Uterus (tissue), 4 donors: ENCODE results near the gene LRFN3. TPM values are rescaled to one million over a fixed set of nuclear protein-coding genes. Genes with fewer than 3 reads are reported as not detected.

ENCODE experiments used
- DNase-seq, 2 donors: peaks; one replicate each; pipeline ENCODE4 v3.0.0-alpha.2; 2019 to 2020
- H3K27ac ChIP-seq, 2 donors: fragments of 200-600 bp; sonication (generic); 1 replicate in 1 of 2; 2 replicates in 1 of 2; pipeline ENCODE4 v1.5.1; 2016 to 2018
- H3K27me3 ChIP-seq, 2 donors: fragments of 200-600 bp; sonication (generic); one replicate each; pipeline ENCODE4 v1.5.1; 2018 to 2019; ENCODE audit warnings: control low read depth in 1 of 2
- H3K36me3 ChIP-seq, 2 donors: fragments of 200-600 bp; sonication (generic); one replicate each; pipeline ENCODE4 v1.5.1; 2019; ENCODE audit warnings: control low read depth in 1 of 2
- H3K4me1 ChIP-seq, 2 donors: fragments of 200-600 bp; sonication (generic); one replicate each; pipeline ENCODE4 v1.5.1; 2018 to 2019; ENCODE audit warnings: control low read depth in 1 of 2
- H3K4me3 ChIP-seq, 2 donors: fragments of 200-600 bp; sonication (generic); 1 replicate in 1 of 2; 2 replicates in 1 of 2; pipeline ENCODE4 v1.5.1; 2018 to 2019; ENCODE audit warnings: mild to moderate bottlenecking in 1 of 2
- H3K9me3 ChIP-seq, 2 donors: fragments of 200-600 bp; sonication (generic); one replicate each; pipeline ENCODE4 v1.5.1; 2019; ENCODE audit warnings: control low read depth in 1 of 2
- POLR2A ChIP-seq, 2 donors: fragments of 450-650 bp; IDR thresholded peaks; one replicate each; pipeline ENCODE4 v1.6.1; 2016; ENCODE audit warnings: antibody characterized with exemption in 2 of 2, mild to moderate bottlenecking in 1 of 2, moderate library complexity in 1 of 2
- intact Hi-C: fragments of 100-400 bp; cut with DNase I; formaldehyde crosslinking; loops from one replicate; pipeline ENCODE4 v1.15.1; 2023; ENCODE audit warnings: low total_unique reads
- total RNA-seq, 4 donors: library from RNA; depleted of rRNA in 3 of 4; stranded (reverse); fragments of >200 nt in 3 of 4; gene quantifications; one replicate each; pipeline versions ENCODE4 v1.1.0 to v1.2.4, GENCODE V29; 2014 to 2023
- TF ChIP-seq, protein P1 (sequence below), 4 experiments: fragments of 200-600 bp in 2 of 4; fragments of 450-650 bp in 2 of 4; sonication (generic) in 2 of 4; IDR thresholded peaks; one replicate each; pipeline ENCODE4 v1.5.1; 2016 to 2019; ENCODE audit warnings: antibody characterized with exemption in 4 of 4, mild to moderate bottlenecking in 2 of 4, moderate library complexity in 1 of 4
- donor health status: DM: yes; HTN: yes; CAD: no.

LRFN3 gene
- total RNA-seq, 4 donors from 2014 or later, result 3.1 to 22.4 (median 9.6) TPM

DNA sequence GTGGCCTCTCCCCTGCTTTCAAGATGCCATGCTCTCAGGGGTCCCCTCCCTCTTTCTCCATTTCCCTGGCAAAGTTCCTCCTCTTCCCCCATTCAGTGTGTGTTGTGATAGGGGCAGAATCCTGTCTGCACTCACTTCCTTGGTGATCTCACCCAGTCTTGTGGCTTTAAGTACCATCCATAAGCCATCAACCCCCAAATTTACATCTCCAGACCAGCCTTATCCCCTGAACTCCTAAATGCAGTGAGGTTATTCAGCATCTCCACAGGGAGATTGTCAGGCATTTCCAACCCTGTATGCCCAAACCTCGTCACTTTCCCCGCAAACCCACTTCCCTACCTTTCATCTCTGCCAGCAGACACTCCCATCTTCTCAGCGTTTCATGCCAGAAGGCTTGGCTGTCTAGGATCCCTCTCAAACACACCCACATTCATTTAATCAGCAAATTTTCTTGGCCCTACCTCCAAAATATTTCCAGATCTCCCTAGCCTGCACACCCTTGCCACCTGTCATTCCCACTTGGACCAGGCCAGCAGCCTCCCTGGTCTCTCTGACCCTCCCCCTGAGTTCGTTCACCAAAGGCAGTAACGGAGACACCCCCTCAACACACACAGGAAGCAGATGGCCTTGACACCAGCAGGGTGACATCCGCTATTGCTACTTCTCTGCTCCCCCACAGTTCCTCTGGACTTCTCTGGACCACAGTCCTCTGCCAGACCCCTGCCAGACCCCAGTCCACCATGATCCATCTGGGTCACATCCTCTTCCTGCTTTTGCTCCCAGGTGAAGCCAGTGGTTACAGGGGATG lies 34.1 kb upstream of the LRFN3 start, which contains the start of gene HCST:
TSS of gene HCST (plus strand) at position 676 of the 808 bp plus-strand sequence. CDS start at position 741, 65 bp downstream.
- no peak within 1 kb of the TSS for H3K4me3 ChIP-seq
- TF ChIP-seq, protein P1, sequence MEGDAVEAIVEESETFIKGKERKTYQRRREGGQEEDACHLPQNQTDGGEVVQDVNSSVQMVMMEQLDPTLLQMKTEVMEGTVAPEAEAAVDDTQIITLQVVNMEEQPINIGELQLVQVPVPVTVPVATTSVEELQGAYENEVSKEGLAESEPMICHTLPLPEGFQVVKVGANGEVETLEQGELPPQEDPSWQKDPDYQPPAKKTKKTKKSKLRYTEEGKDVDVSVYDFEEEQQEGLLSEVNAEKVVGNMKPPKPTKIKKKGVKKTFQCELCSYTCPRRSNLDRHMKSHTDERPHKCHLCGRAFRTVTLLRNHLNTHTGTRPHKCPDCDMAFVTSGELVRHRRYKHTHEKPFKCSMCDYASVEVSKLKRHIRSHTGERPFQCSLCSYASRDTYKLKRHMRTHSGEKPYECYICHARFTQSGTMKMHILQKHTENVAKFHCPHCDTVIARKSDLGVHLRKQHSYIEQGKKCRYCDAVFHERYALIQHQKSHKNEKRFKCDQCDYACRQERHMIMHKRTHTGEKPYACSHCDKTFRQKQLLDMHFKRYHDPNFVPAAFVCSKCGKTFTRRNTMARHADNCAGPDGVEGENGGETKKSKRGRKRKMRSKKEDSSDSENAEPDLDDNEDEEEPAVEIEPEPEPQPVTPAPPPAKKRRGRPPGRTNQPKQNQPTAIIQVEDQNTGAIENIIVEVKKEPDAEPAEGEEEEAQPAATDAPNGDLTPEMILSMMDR (IDR thresholded peaks at IDR 0.05), result no peak
- no peak for TF ChIP-seq POLR2A (IDR thresholded peaks at IDR 0.05)

GRCh38 chr19:35902870-35903475 lies 33.2 kb upstream of the LRFN3 start:
- TF ChIP-seq, protein P1 (IDR thresholded peaks at IDR 0.05), result no peak
- no peak for TF ChIP-seq POLR2A (IDR thresholded peaks at IDR 0.05)
- no peaks in the 10 kb centered on the region for H3K36me3 ChIP-seq
- H3K4me3 ChIP-seq, result no peak overlapping the region
- H3K27ac ChIP-seq, result peak overlapping the region; percentile 21 to 45
- no peaks in the 10 kb centered on the region for H3K27me3 ChIP-seq
- no peak for DNase-seq
- peaks cover 0 to 12% of the 10 kb centered on the region in 2 donors for H3K4me1 ChIP-seq
- intact Hi-C loops, result no loop called here
- no peaks in the 10 kb centered on the region for H3K9me3 ChIP-seq

More for the DNA sequence above, 34.1 kb upstream of the LRFN3 start, which contains the start of gene HCST:
- Histone ChIP-seq H3K4me1 (peaks cover 0 to 17% of the 10 kb centered on the region in 2 donors), H3K27ac (peak within 1 kb of the TSS; percentile 87 to 89), H3K9me3 (no peaks in the 10 kb centered on the region), H3K36me3 (no peaks in the 10 kb centered on the region), H3K27me3 (no peaks in the 10 kb centered on the region)
- no peak for DNase-seq
- intact Hi-C loops, result no loop called here

- H3K27me3 ChIP-seq, result no peaks in the 10 kb centered on the region
- intact Hi-C loops, result no loop called here
- H3K9me3 ChIP-seq, result no peaks in the 10 kb centered on the region
- DNase-seq, result peak; percentile 40 to 56
- TF ChIP-seq, protein P1 (IDR thresholded peaks at IDR 0.05), result no peak
- peak in 1 of 2 donors; percentile 19 for TF ChIP-seq POLR2A (IDR thresholded peaks at IDR 0.05)
- peak overlapping the region; percentile 21 to 45 for H3K27ac ChIP-seq
- peaks cover 0 to 5% of the 10 kb centered on the region in 2 donors for H3K4me1 ChIP-seq
- no peak overlapping the region for H3K4me3 ChIP-seq
- H3K36me3 ChIP-seq, result no peaks in the 10 kb centered on the region
These were observed 32.5 kb upstream of the LRFN3 start for GRCh38 chr19:35903550-35904179.

- intact Hi-C loops, result no loop called here
- DNase-seq, result no peak
- no peaks in the 10 kb centered on the region for H3K9me3 ChIP-seq
- H3K4me1 ChIP-seq, result peaks cover 0 to 4% of the 10 kb centered on the region in 2 donors
- no peaks in the 10 kb centered on the region for H3K36me3 ChIP-seq
- no peak overlapping the region for H3K4me3 ChIP-seq
- no peaks in the 10 kb centered on the region for H3K27me3 ChIP-seq
- TF ChIP-seq POLR2A (IDR thresholded peaks at IDR 0.05), result no peak
- TF ChIP-seq, protein P1 (IDR thresholded peaks at IDR 0.05), result no peak
- H3K27ac ChIP-seq, result no peak overlapping the region
These were observed 31.7 kb upstream of the LRFN3 start for GRCh38 chr19:35904311-35905068.
